ENCODE results near the gene ARFIP2.

DNA sequence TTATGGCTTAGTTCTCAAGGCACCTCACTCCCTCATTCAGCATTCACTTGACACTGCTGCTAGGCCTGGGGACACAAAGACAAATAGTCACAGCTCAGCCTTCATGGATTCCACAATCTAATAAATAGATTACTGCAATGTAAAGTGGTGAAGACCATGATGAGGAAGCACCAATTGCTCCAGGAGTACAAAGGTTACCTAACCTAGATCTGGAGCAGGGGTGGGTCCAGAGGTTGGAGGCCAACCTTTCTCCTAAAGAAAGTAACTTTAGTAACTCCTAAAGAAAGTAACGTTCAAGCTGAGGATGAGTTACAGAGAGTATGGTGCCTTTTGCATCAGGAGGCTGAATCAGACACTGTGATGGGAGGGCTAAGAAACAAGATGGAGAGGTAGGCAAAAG is 11.5 kb downstream of the ARFIP2 start:
- TF ChIP-seq, protein P1, sequence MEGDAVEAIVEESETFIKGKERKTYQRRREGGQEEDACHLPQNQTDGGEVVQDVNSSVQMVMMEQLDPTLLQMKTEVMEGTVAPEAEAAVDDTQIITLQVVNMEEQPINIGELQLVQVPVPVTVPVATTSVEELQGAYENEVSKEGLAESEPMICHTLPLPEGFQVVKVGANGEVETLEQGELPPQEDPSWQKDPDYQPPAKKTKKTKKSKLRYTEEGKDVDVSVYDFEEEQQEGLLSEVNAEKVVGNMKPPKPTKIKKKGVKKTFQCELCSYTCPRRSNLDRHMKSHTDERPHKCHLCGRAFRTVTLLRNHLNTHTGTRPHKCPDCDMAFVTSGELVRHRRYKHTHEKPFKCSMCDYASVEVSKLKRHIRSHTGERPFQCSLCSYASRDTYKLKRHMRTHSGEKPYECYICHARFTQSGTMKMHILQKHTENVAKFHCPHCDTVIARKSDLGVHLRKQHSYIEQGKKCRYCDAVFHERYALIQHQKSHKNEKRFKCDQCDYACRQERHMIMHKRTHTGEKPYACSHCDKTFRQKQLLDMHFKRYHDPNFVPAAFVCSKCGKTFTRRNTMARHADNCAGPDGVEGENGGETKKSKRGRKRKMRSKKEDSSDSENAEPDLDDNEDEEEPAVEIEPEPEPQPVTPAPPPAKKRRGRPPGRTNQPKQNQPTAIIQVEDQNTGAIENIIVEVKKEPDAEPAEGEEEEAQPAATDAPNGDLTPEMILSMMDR (conservative IDR thresholded peaks at IDR 0.05; ENCODE audit: low read depth, low read length) = no peak
- no peak for TF ChIP-seq EZH2 (IDR thresholded peaks at IDR 0.05; ENCODE audit: borderline replicate concordance, low read depth, low read length, poor library complexity, severe bottlenecking)
